ENCODE results near the gene CDCP2.

CDCP2 gene

GRCh38 chr1:54152696-54153095, at the start of gene CDCP2:
CDCP2 (minus strand) TSS chr1:54153000; CDS start chr1:54152922, 78 bp downstream.
- no peak for DNase-seq (ENCODE audit: low spot score)

GRCh38 chr1:54200519-54200997, 47.8 kb upstream of the CDCP2 start:
- DNase-seq (ENCODE audit: low spot score): no peak

- peak; percentile 97 for DNase-seq (ENCODE audit: low spot score)
These were observed 47.1 kb upstream of the CDCP2 start, which contains the start of the genes CYB5RL and MRPL37 for GRCh38 chr1:54199765-54200518. CYB5RL (minus strand) TSS chr1:54200030; CDS start chr1:54195616, 4,414 bp downstream. MRPL37 (plus strand) TSS chr1:54200167; CDS start chr1:54200244, 77 bp downstream.

- DNase-seq (ENCODE audit: low spot score): no peak
These were observed 46.5 kb upstream of the CDCP2 start for GRCh38 chr1:54199151-54199764.

GRCh38 chr1:54193453-54193852, 40.7 kb upstream of the CDCP2 start:
- DNase-seq (ENCODE audit: low spot score): no peak

- no peak for DNase-seq (ENCODE audit: low spot score)
These were observed 38.7 kb upstream of the CDCP2 start for GRCh38 chr1:54191525-54191924.

- no peak for DNase-seq (ENCODE audit: low spot score)
These were observed 37.7 kb upstream of the CDCP2 start for GRCh38 chr1:54190526-54190925.

GRCh38 chr1:54188291-54188690, 35.5 kb upstream of the CDCP2 start:
- no peak for DNase-seq (ENCODE audit: low spot score)

- DNase-seq (ENCODE audit: low spot score): no peak
These were observed 33.3 kb upstream of the CDCP2 start for GRCh38 chr1:54186056-54186455.

- no peak for DNase-seq (ENCODE audit: low spot score)
These were observed 28.0 kb upstream of the CDCP2 start for GRCh38 chr1:54180701-54181360.

- DNase-seq (ENCODE audit: low spot score): no peak
These were observed 25.7 kb upstream of the CDCP2 start for GRCh38 chr1:54178296-54179070.

GRCh38 chr1:54177726-54178125, 24.9 kb upstream of the CDCP2 start:
- DNase-seq (ENCODE audit: low spot score): no peak

- DNase-seq (ENCODE audit: low spot score): no peak
These were observed 24.0 kb upstream of the CDCP2 start for GRCh38 chr1:54176621-54177327.

GRCh38 chr1:54174106-54174505, 21.3 kb upstream of the CDCP2 start:
- DNase-seq (ENCODE audit: low spot score): no peak

GRCh38 chr1:54173681-54174080, 20.9 kb upstream of the CDCP2 start:
- no peak for DNase-seq (ENCODE audit: low spot score)

GRCh38 chr1:54172614-54173599, 20.1 kb upstream of the CDCP2 start:
- DNase-seq (ENCODE audit: low spot score): no peak

GRCh38 chr1:54171606-54172005, 18.8 kb upstream of the CDCP2 start:
- no peak for DNase-seq (ENCODE audit: low spot score)

- DNase-seq (ENCODE audit: low spot score): no peak
These were observed 18.2 kb upstream of the CDCP2 start for GRCh38 chr1:54171016-54171415.

- DNase-seq (ENCODE audit: low spot score): no peak
These were observed 16.3 kb upstream of the CDCP2 start for GRCh38 chr1:54169068-54169467.
